ENCODE measurements around the gene KANSL1.

KANSL1 gene

DNA sequence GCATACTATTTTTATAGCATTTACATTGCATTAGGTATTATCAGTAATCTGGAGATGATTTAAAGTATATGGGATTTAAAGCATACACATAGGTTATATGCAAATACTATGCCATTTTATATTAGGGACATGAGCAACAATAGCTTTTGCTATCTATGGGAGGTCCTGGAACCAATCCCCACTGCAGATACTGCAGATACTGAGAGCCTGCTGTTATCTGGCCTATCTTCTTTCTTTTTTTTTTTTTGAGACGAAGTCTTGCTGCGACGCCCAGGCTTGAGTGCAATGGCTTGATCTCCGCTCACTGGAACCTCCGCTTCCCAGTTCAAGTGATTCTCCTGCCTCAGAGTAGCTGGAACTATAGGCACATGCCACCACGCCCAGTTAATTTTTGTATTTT is 156.7 kb downstream of the KANSL1 start:
- Histone ChIP-seq H3K27me3 (no peaks in the 10 kb centered on the region), H3K4me3 (no peak overlapping the region), H3K27ac (no peak overlapping the region), H3K4me1 (no peaks in the 10 kb centered on the region), H3K9me3 (no peaks in the 10 kb centered on the region), H3K36me3 (peaks cover 61 to 84% (median 81%) of the 10 kb centered on the region in 3 donors)
- no peak for DNase-seq
- intact Hi-C loops (cut with DNase I; ENCODE audit: low total_unique reads): no loop called here
- TF ChIP-seq CTCF (IDR thresholded peaks at IDR 0.05): no peak

- intact Hi-C loops (cut with DNase I; ENCODE audit: low total_unique reads): no loop called here
- H3K27ac ChIP-seq: no peak overlapping the region
- no peak for DNase-seq
- no peaks in the 10 kb centered on the region for H3K27me3 ChIP-seq
- no peak overlapping the region for H3K4me3 ChIP-seq
- H3K4me1 ChIP-seq: no peaks in the 10 kb centered on the region
- TF ChIP-seq CTCF (IDR thresholded peaks at IDR 0.05): no peak
- no peaks in the 10 kb centered on the region for H3K9me3 ChIP-seq
- H3K36me3 ChIP-seq: peaks cover 73 to 96% (median 93%) of the 10 kb centered on the region in 3 donors
Observed at GRCh38 chr17:46035112-46035818, 158.0 kb downstream of the KANSL1 start.

GRCh38 chr17:46033392-46033791 is 159.8 kb downstream of the KANSL1 start:
- Histone ChIP-seq H3K27ac (no peak overlapping the region), H3K36me3 (peaks cover 61 to 97% (median 78%) of the 10 kb centered on the region in 3 donors), H3K4me3 (no peak overlapping the region), H3K27me3 (no peaks in the 10 kb centered on the region), H3K4me1 (no peaks in the 10 kb centered on the region), H3K9me3 (no peaks in the 10 kb centered on the region)
- intact Hi-C loops (cut with DNase I; ENCODE audit: low total_unique reads): no loop called here
- DNase-seq: no peak
- no peak for TF ChIP-seq CTCF (IDR thresholded peaks at IDR 0.05)

DNA sequence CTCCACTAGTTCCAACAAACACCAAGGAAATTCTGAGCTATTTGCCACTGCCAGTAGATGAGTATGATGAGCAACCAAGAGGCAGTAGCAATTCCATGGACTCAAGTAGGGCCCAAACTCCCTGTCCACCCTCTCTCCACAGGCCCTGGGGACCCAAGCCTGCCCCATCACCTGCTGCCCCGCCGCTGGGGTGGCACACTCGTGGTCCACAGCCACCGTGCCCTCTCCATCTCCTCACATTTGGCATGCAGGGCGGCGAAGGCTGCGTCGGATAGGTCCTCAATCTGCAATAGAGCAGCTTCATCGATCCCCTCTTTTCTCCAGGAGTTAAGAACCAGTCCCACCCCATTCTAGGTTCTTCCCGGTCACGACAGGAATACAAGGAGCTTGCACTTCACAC is 160.3 kb downstream of the KANSL1 start:
- Histone ChIP-seq H3K27ac (no peak overlapping the region), H3K4me3 (no peak overlapping the region), H3K4me1 (no peaks in the 10 kb centered on the region), H3K9me3 (no peaks in the 10 kb centered on the region), H3K27me3 (no peaks in the 10 kb centered on the region), H3K36me3 (peaks cover 56 to 96% (median 74%) of the 10 kb centered on the region in 3 donors)
- no peak for DNase-seq
- TF ChIP-seq CTCF (IDR thresholded peaks at IDR 0.05): no peak
- intact Hi-C loops (cut with DNase I; ENCODE audit: low total_unique reads): no loop called here

GRCh38 chr17:46031920-46032319 is 161.3 kb downstream of the KANSL1 start:
- no peaks in the 10 kb centered on the region for H3K27me3 ChIP-seq
- intact Hi-C loops (cut with DNase I; ENCODE audit: low total_unique reads): no loop called here
- no peak overlapping the region for H3K27ac ChIP-seq
- H3K36me3 ChIP-seq: peaks cover 48 to 92% (median 67%) of the 10 kb centered on the region in 3 donors
- no peaks in the 10 kb centered on the region for H3K4me1 ChIP-seq
- no peak for TF ChIP-seq CTCF (IDR thresholded peaks at IDR 0.05)
- H3K9me3 ChIP-seq: no peaks in the 10 kb centered on the region
- no peak overlapping the region for H3K4me3 ChIP-seq
- DNase-seq: no peak

All from tibial artery (tissue), 4 donors.